HepG2 (cell line): ENCODE measurements around the gene POLR2H. TPM values are rescaled to one million over a fixed set of nuclear protein-coding genes. Genes with fewer than 3 reads are reported as not detected.

Source experiments
- ASH2L ChIP-seq: fragments of 300-600, 200-600 bp; sonication (generic); IDR thresholded peaks from 2 replicates; pipeline ENCODE4 v1.7.0; 2017; ENCODE audit warnings: low read depth, mild to moderate bottlenecking, moderate library complexity, mixed read lengths, low read length; ENCODE audit not compliant: insufficient read length
- ATF7 ChIP-seq, 2 experiments: fragments of 450-650 bp in 1 of 2; sonication (generic) in 1 of 2; formaldehyde crosslinking in 1 of 2; IDR thresholded peaks; 2 replicates each; pipeline versions ENCODE4 v1.4.0 to v1.6.1; 2016 to 2020; ENCODE audit warnings: antibody characterized with exemption in 1 of 2, mild to moderate bottlenecking in 1 of 2, missing genetic modification reagents in 1 of 2
- ATF7-NPFF ChIP-seq: sonication (generic); formaldehyde crosslinking; IDR thresholded peaks from 2 replicates; pipeline ENCODE4 v1.8.1; 2023; ENCODE audit warnings: mild to moderate bottlenecking, low read depth, missing genetic modification reagents, moderate library complexity
- KLF16 ChIP-seq, 2 experiments: sonication (generic) in 1 of 2; formaldehyde crosslinking in 1 of 2; IDR thresholded peaks; 2 replicates each; pipeline versions ENCODE4 v1.6.1 to v1.8.0; 2016 to 2023; ENCODE audit warnings: missing genetic modification reagents in 2 of 2, missing compliant biosample characterization in 1 of 2
- MATR3 ChIP-seq: sonication (generic); formaldehyde crosslinking; IDR thresholded peaks from 2 replicates; pipeline ENCODE4 v1.4.0; 2020; ENCODE audit warnings: missing genetic modification reagents
- RORA ChIP-seq: sonication (generic); formaldehyde crosslinking; IDR thresholded peaks from 2 replicates; pipeline ENCODE4 v1.5.0; 2020; ENCODE audit warnings: mild to moderate bottlenecking, missing genetic modification reagents, moderate library complexity
- TBP ChIP-seq: sonication (generic); formaldehyde crosslinking; IDR thresholded peaks from 2 replicates; pipeline ENCODE4 v1.5.0; 2020; ENCODE audit warnings: missing genetic modification reagents
- TOPORS ChIP-seq: sonication (generic); formaldehyde crosslinking; IDR thresholded peaks from 2 replicates; pipeline ENCODE4 v1.8.0; 2023; ENCODE audit warnings: mild to moderate bottlenecking, missing genetic modification reagents
- ZNF280D ChIP-seq: sonication (generic); formaldehyde crosslinking; IDR thresholded peaks from 2 replicates; pipeline ENCODE4 v1.5.1; 2020; ENCODE audit warnings: mild to moderate bottlenecking, missing genetic modification reagents
- ZNF326 ChIP-seq: sonication (generic); formaldehyde crosslinking; IDR thresholded peaks from 2 replicates; pipeline ENCODE4 v1.4.0; 2020; ENCODE audit warnings: missing genetic modification reagents, borderline replicate concordance
- ZNF709 ChIP-seq: sonication (generic); formaldehyde crosslinking; IDR thresholded peaks from 2 replicates; pipeline ENCODE4 v1.5.0; 2020; ENCODE audit warnings: mild to moderate bottlenecking, missing genetic modification reagents
- ZNF772 ChIP-seq: sonication (generic); formaldehyde crosslinking; IDR thresholded peaks from 2 replicates; pipeline ENCODE4 v1.5.0; 2020; ENCODE audit warnings: mild to moderate bottlenecking, missing genetic modification reagents
- polyA plus RNA-seq, 8 experiments: library from polyadenylated mRNA; depleted of rRNA in 3 of 8; stranded (reverse) in 7 of 8; unstranded in 1 of 8; fragments of >200 nt; fragmentation: Illumina TruSeq in 4 of 8; extraction: Trizol in 4 of 8; gene quantifications; 2 replicates each; pipeline versions ENCODE4 v1.2.1 to v1.2.3, GENCODE V29; 2011 to 2016; ENCODE audit warnings: low read depth in 4 of 8, missing spikeins in 1 of 8, mixed read lengths in 1 of 8; ENCODE audit not compliant: insufficient read depth in 1 of 8
- total RNA-seq, 5 experiments: library from RNA; depleted of rRNA; stranded (reverse); fragments of >200 nt; fragmentation: Illumina TruSeq; extraction: Trizol; gene quantifications; 2 replicates each; pipeline ENCODE4 v1.2.3, GENCODE V29; 2016; ENCODE audit warnings: low read depth in 1 of 5
- TF ChIP-seq, protein P1 (sequence below): sonication (generic); formaldehyde crosslinking; IDR thresholded peaks from 2 replicates; pipeline ENCODE4 v1.5.1; 2020; ENCODE audit warnings: mild to moderate bottlenecking, missing genetic modification reagents, moderate library complexity
- TF ChIP-seq, protein P2 (sequence below): sonication (generic); formaldehyde crosslinking; IDR thresholded peaks from 2 replicates; pipeline ENCODE4 v1.5.0; 2020; ENCODE audit warnings: mild to moderate bottlenecking, missing genetic modification reagents, borderline replicate concordance
- TF ChIP-seq, protein P3 (sequence below): IDR thresholded peaks from 2 replicates; pipeline ENCODE4 v1.6.1; 2016

The POLR2H gene
- total and polyA plus RNA-seq, 2 of the 13 experiments (the other 11 are each of a cell fraction or from before 2014, with no cell fraction given) = 118 to 194 TPM

- no peak for TF ChIP-seq ZNF280D (CRISPR knock-in tag)
- TF ChIP-seq ATF7 (IDR thresholded peaks at IDR 0.05) = peak; percentile 76
- peak; percentile 77 for TF ChIP-seq ATF7 (CRISPR knock-in tag; IDR thresholded peaks at IDR 0.05)
- no peak for TF ChIP-seq MATR3 (CRISPR knock-in tag)
- no peak for TF ChIP-seq ZNF709 (CRISPR knock-in tag)
- peak; percentile 49; the same call in 1 of the 2 replicates for TF ChIP-seq ZNF326 (CRISPR knock-in tag)
- TF ChIP-seq TBP (CRISPR knock-in tag) = no peak
- TF ChIP-seq RORA (CRISPR knock-in tag) = no peak
- TF ChIP-seq, protein P1, sequence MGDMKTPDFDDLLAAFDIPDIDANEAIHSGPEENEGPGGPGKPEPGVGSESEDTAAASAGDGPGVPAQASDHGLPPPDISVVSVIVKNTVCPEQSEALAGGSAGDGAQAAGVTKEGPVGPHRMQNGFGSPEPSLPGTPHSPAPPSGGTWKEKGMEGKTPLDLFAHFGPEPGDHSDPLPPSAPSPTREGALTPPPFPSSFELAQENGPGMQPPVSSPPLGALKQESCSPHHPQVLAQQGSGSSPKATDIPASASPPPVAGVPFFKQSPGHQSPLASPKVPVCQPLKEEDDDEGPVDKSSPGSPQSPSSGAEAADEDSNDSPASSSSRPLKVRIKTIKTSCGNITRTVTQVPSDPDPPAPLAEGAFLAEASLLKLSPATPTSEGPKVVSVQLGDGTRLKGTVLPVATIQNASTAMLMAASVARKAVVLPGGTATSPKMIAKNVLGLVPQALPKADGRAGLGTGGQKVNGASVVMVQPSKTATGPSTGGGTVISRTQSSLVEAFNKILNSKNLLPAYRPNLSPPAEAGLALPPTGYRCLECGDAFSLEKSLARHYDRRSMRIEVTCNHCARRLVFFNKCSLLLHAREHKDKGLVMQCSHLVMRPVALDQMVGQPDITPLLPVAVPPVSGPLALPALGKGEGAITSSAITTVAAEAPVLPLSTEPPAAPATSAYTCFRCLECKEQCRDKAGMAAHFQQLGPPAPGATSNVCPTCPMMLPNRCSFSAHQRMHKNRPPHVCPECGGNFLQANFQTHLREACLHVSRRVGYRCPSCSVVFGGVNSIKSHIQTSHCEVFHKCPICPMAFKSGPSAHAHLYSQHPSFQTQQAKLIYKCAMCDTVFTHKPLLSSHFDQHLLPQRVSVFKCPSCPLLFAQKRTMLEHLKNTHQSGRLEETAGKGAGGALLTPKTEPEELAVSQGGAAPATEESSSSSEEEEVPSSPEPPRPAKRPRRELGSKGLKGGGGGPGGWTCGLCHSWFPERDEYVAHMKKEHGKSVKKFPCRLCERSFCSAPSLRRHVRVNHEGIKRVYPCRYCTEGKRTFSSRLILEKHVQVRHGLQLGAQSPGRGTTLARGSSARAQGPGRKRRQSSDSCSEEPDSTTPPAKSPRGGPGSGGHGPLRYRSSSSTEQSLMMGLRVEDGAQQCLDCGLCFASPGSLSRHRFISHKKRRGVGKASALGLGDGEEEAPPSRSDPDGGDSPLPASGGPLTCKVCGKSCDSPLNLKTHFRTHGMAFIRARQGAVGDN = peak; percentile 51
- peak; percentile 61; the same call in 1 of the 2 replicates for TF ChIP-seq ATF7-NPFF
- TF ChIP-seq, protein P2, sequence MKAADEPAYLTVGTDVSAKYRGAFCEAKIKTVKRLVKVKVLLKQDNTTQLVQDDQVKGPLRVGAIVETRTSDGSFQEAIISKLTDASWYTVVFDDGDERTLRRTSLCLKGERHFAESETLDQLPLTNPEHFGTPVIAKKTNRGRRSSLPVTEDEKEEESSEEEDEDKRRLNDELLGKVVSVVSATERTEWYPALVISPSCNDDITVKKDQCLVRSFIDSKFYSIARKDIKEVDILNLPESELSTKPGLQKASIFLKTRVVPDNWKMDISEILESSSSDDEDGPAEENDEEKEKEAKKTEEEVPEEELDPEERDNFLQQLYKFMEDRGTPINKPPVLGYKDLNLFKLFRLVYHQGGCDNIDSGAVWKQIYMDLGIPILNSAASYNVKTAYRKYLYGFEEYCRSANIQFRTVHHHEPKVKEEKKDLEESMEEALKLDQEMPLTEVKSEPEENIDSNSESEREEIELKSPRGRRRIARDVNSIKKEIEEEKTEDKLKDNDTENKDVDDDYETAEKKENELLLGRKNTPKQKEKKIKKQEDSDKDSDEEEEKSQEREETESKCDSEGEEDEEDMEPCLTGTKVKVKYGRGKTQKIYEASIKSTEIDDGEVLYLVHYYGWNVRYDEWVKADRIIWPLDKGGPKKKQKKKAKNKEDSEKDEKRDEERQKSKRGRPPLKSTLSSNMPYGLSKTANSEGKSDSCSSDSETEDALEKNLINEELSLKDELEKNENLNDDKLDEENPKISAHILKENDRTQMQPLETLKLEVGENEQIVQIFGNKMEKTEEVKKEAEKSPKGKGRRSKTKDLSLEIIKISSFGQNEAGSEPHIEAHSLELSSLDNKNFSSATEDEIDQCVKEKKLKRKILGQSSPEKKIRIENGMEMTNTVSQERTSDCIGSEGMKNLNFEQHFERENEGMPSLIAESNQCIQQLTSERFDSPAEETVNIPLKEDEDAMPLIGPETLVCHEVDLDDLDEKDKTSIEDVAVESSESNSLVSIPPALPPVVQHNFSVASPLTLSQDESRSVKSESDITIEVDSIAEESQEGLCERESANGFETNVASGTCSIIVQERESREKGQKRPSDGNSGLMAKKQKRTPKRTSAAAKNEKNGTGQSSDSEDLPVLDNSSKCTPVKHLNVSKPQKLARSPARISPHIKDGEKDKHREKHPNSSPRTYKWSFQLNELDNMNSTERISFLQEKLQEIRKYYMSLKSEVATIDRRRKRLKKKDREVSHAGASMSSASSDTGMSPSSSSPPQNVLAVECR = peak; percentile 83
- peak; percentile 73; the same call in 1 of the 2 replicates for TF ChIP-seq ZNF772 (CRISPR knock-in tag)
- TF ChIP-seq KLF16 (CRISPR knock-in tag; IDR thresholded peaks at IDR 0.05) = peak in 1 of 2 experiments; percentile 55; a peak in 2 of 4 replicates
- TF ChIP-seq, protein P3, sequence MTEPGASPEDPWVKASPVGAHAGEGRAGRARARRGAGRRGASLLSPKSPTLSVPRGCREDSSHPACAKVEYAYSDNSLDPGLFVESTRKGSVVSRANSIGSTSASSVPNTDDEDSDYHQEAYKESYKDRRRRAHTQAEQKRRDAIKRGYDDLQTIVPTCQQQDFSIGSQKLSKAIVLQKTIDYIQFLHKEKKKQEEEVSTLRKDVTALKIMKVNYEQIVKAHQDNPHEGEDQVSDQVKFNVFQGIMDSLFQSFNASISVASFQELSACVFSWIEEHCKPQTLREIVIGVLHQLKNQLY (CRISPR knock-in tag) = 0 out of 2 replicates have a peak, but pooled peaks have one; percentile 23
- TF ChIP-seq ASH2L = peak; percentile 50
- TF ChIP-seq TOPORS = peak; percentile 74; the same call in 1 of the 2 replicates
These were observed 25.6 kb upstream of the POLR2H start (continued) for GRCh38 chr3:184335661-184336546.
